Stimulated activated CD4-positive, alpha-beta T cell treated with anti-CD3 and anti-CD28 coated beads, Interleukin-4, amount 100 ng/mL, for 24 hours (primary cell): ENCODE results near the gene UBE2R2.
"Not testable (repeated sequence)": the region's sequence is repeated elsewhere in the genome, so short reads cannot be mapped to it uniquely, and the experiment has no call there.

Experiments
- DNase-seq: peaks from one replicate; pipeline ENCODE4 v3.0.0-alpha.2; 2020

Gene UBE2R2

DNA sequence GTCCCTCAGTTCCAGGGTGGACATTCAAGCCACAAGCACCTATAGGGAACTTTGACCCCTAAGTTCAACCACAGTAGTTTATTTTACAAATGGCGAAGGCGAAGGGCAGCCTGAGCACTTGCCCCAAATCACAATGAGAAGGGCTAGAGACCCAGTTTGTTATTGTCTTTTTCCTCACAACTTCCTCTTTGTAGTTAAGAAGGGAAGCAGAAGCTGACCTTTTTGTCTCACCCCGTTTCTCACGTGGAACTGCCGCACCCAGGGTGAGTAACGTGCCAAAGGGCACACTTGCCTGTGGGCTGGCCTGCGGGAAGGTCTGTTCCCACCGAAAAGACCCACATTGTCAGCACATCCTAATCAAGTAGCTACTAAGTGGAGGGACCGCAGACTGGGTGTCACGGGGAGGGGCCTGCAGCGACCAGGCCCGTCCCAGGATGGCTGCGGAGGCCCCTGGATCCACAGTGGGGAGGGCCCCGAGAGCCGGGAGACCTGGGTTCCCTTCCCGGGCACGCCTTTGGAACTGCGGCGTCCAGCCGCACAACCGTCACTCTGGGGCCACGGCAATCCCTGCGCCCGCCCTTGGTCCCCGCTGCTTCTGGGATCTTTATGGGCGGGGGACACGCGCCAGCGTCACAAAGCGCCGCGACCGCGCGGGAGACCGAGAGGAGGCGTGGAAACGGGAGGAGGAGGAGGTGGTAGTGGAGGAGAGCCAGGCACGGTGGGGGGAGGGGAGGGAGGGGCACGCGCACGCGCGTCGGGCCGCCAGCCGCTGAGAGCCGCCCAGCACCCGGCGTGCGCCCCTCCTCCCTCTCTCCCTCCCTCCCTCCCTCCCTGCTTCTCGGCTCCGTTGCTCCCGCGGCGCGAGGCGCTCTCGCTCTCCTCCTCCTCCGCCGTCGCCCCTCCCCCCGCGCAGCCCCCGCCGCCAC lies at the start of gene UBE2R2:
Gene UBE2R2, plus strand, starts transcription at position 834 of the 926 bp plus-strand sequence. CDS start 598 bp downstream, outside the sequence.
- peak; percentile 91 for DNase-seq

GRCh38 chr9:33770156-33770880 lies 46.6 kb upstream of the UBE2R2 start:
- DNase-seq: not testable (repeated sequence)

- DNase-seq: not testable (repeated sequence)
These were observed 43.8 kb upstream of the UBE2R2 start for GRCh38 chr9:33773135-33773534.

- not testable (repeated sequence) for DNase-seq
These were observed 42.8 kb upstream of the UBE2R2 start for GRCh38 chr9:33774074-33774659.

GRCh38 chr9:33776578-33776977 lies 40.4 kb upstream of the UBE2R2 start:
- no peak for DNase-seq

DNA sequence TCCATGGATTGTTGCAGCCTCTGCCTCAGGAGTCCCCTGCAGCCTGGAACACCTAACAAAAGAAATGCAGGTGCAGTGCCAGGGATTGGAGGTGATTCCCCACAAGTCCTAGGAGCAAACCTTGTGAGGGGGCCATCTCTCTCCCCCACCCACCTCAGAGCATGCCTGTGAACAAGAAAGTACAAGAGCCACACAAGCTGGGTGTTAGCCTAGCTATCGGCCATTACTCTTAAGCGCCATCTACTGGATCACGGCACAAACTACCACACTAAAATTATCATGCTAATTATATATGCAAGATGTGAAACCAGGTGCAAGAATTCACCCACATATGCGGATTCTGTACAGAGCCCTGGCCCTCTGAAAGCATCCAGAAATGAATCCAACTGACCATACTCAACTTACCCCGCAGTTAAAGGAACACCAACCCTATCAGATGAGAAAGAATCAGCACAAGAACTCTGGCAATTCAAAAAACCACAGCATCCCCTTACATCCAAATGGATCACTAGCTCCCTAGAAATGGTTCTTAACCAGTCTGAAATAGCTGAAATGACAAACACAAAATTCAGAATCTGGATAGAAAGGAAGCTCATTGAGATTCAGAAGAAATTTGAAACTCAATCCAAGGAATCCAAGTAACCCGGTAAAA lies 38.1 kb upstream of the UBE2R2 start:
- DNase-seq: peak; percentile 54

- DNase-seq: no peak
These were observed 36.7 kb upstream of the UBE2R2 start for GRCh38 chr9:33780276-33780675.

GRCh38 chr9:33781736-33782135 lies 35.2 kb upstream of the UBE2R2 start:
- no peak for DNase-seq

DNA sequence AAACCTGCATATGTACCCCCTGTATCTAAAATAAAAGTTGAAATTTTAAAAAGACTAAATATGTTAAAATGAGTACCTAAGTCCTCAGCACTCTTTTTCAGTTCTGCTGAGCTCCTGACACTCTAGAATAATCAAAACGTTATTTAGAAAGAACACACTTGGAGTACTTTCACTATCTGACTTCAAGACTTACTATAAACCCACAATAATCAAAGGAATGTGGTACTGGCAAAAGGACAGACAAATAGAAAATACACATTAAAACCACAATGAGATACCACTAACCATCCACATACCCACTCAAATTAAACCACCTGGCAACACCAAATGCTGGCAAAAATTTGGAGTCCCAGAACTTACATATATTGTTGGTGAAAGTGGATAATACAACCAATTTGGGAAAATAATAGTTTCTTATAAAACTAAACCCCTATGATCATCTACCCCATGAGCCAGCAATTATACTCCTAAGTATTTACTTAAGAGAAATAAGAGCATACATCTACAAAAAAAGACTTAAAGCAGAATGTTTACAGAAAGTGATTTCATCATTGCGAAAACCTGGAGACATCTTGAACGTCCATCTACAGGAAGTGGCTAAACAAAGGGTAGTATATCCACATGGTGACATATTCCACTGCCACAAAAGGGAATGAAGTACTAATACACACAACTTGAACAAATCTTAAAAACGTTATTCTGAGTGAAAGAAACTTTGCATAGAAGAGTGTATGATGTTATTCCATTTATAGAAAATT lies 34.4 kb upstream of the UBE2R2 start:
- no peak for DNase-seq

GRCh38 chr9:33785914-33786313 lies 31.0 kb upstream of the UBE2R2 start:
- no peak for DNase-seq

GRCh38 chr9:33786681-33787080 lies 30.3 kb upstream of the UBE2R2 start:
- DNase-seq: no peak

DNA sequence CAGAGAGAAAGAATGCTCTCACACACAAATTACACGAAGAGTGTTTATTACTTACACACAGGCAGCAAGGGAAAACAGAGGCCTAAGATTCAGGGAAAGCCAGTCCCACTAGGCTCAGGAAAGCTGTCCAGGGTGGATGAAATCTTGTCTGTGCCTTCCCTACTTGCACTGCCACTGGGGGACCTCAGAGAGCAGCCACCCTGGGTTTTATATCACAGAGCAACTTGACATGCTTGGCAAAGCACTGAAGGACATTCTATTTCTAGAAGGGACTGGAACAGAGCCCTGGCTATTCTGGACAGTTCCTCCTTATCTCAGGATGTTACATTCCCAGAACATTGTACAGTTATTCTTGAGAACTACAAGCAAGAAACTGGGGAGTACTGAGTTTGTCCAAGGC lies 29.1 kb upstream of the UBE2R2 start:
- no peak for DNase-seq

GRCh38 chr9:33789429-33789828 lies 27.5 kb upstream of the UBE2R2 start:
- DNase-seq: not testable (repeated sequence)

DNA sequence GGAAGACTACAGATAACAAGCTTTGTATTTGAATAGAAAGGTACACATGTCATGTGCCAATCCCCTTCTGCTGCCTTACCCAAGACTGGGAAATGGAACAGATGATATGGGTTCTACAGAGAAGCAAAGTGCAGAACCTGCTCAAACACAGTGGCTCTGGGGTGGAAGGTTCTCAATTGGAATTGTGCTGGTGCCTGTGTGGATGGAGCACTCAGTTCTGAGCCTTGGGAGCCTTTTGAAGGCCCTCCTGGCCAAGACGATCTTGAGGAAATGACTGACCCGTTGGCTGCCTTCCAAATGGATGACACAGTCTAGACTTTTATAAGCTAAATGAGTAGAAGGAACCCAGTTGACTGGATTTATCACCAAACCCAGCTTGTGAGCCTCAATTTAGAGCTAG lies 25.8 kb upstream of the UBE2R2 start:
- DNase-seq: no peak

- not testable (repeated sequence) for DNase-seq
These were observed 23.5 kb upstream of the UBE2R2 start for GRCh38 chr9:33793496-33793895.

DNA sequence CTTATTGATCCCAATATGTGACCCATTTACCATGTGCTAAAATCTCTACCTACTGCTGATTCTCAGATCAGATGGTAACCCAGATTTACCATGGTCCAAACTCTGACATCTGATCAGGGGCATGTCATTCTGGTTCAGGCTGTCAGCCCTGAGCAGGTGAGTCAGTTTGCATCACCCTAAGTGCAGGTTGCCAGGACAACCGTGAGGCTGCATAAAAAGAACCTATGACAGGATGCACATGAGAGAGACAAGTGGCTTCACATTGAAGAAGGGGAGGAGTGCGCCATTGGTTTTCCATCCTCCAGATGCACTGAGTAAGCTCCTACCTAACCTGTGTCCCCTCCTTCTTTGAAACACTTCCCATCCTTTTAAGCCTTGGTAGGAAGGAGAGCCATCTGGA lies 22.4 kb upstream of the UBE2R2 start:
- no peak for DNase-seq

GRCh38 chr9:33795281-33795680 lies 21.7 kb upstream of the UBE2R2 start, which contains the start of gene PRSS3:
Gene PRSS3, plus strand, starts transcription at chr9:33795561. Its CDS starts 13 bp downstream, at chr9:33795574.
- DNase-seq: no peak

GRCh38 chr9:33795819-33796218 lies 21.1 kb upstream of the UBE2R2 start:
- DNase-seq: no peak

DNA sequence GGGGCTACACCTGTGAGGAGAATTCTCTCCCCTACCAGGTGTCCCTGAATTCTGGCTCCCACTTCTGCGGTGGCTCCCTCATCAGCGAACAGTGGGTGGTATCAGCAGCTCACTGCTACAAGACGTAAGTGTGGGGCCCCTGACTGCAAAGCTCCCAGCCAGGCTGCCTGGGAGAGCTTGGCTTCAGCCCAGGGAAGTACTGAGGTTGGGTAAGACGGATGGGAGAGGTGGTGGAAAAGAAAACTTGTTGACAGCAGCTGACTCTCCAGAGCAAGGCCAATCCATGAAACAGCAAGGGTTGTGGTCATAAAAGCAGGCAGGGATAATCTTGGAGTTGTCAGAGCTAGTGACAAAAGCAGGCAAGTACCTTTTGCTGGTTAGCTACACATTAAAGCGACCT lies 20.3 kb upstream of the UBE2R2 start:
- not testable (repeated sequence) for DNase-seq

- DNase-seq: no peak
These were observed 19.1 kb upstream of the UBE2R2 start for GRCh38 chr9:33797837-33798236.

- no peak for DNase-seq
These were observed 18.4 kb upstream of the UBE2R2 start for GRCh38 chr9:33798545-33798944.
